HFF-Myc (cell line): Measurements from ENCODE around the gene LRCH1.
"Not testable (repeated sequence)": the region's sequence is repeated elsewhere in the genome, so short reads cannot be mapped to it uniquely, and the experiment has no call there.

Experiments
- DNase-seq: peaks from one replicate; pipeline ENCODE4 v3.0.0-alpha.2; 2011; ENCODE audit warnings: low read depth; ENCODE audit errors: extremely low read depth
- H3K4me3 ChIP-seq: replicated peaks from 2 replicates; pipeline ENCODE4 v1.5.1; 2011; ENCODE audit warnings: low read depth, mild to moderate bottlenecking, control low read depth, low read length
- CTCF ChIP-seq: IDR thresholded peaks from 2 replicates; pipeline ENCODE4 v1.5.1; 2012; ENCODE audit warnings: mild to moderate bottlenecking, low read depth, low read length, control low read depth; ENCODE audit errors: missing control alignments

LRCH1 gene

GRCh38 chr13:46757640-46758039 is 204.7 kb downstream of the LRCH1 start:
- no peak for DNase-seq
- H3K4me3 ChIP-seq: no peak overlapping the region
- TF ChIP-seq CTCF: no peak

- DNase-seq: no peak
- no peak overlapping the region for H3K4me3 ChIP-seq
- TF ChIP-seq CTCF: no peak
These were observed 206.9 kb downstream of the LRCH1 start for GRCh38 chr13:46759846-46760245.

GRCh38 chr13:46761174-46761573 is 208.2 kb downstream of the LRCH1 start:
- no peak for DNase-seq
- no peak overlapping the region for H3K4me3 ChIP-seq
- TF ChIP-seq CTCF: no peak

- no peak for DNase-seq
- no peak for TF ChIP-seq CTCF
- no peak overlapping the region for H3K4me3 ChIP-seq
These were observed 208.9 kb downstream of the LRCH1 start for GRCh38 chr13:46761866-46762265.

GRCh38 chr13:46769925-46770324 is 217.0 kb downstream of the LRCH1 start:
- not testable (repeated sequence) for H3K4me3 ChIP-seq, DNase-seq

GRCh38 chr13:46771693-46772092 is 218.7 kb downstream of the LRCH1 start:
- no peak overlapping the region for H3K4me3 ChIP-seq
- DNase-seq: no peak
- no peak for TF ChIP-seq CTCF

GRCh38 chr13:46773541-46773940 is 220.6 kb downstream of the LRCH1 start:
- TF ChIP-seq CTCF: no peak
- no peak overlapping the region for H3K4me3 ChIP-seq
- DNase-seq: no peak
